ENCODE measurements around the gene PPP1R2.

DNA sequence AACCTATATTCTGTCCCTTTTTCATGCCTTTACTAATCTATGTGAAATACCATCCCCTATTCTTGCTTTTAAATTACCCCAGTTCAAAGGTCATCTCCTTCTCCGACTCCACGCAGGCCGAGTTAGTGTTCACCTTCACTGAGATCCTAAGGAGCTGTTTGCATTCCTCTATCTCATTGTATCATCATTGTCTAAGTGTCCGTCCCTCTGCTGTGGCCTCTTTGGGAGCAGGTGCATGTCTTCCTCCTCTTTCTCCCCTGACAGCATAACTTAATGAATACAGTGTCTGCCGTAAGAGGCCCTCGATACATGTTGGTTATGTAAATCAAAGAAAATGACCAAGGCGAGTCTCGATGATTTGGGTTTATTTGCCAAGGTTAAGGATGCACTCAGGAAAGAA, 4.9 kb upstream of the PPP1R2 start:
- TF ChIP-seq RAD21 (IDR thresholded peaks at IDR 0.05; ENCODE audit: low read length), result no peak
- TF ChIP-seq, protein P1, sequence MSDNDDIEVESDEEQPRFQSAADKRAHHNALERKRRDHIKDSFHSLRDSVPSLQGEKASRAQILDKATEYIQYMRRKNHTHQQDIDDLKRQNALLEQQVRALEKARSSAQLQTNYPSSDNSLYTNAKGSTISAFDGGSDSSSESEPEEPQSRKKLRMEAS (IDR thresholded peaks at IDR 0.05; ENCODE audit: low read depth), result no peak

Data from SK-N-SH (cell line).